GM18519 (cell line): ENCODE results near the gene SRRT.
"Not testable (repeated sequence)": the region's sequence is repeated elsewhere in the genome, so short reads cannot be mapped to it uniquely, and the experiment has no call there.

ENCODE experiments used
- ATAC-seq: cut with Tn5 transposase; IDR thresholded peaks from one replicate; pipeline ENCODE4 v1.9.1; 2021; ENCODE audit warnings: mild to moderate bottlenecking, moderate library complexity; ENCODE audit not compliant: unreplicated experiment, low FRiP score

The SRRT gene

DNA sequence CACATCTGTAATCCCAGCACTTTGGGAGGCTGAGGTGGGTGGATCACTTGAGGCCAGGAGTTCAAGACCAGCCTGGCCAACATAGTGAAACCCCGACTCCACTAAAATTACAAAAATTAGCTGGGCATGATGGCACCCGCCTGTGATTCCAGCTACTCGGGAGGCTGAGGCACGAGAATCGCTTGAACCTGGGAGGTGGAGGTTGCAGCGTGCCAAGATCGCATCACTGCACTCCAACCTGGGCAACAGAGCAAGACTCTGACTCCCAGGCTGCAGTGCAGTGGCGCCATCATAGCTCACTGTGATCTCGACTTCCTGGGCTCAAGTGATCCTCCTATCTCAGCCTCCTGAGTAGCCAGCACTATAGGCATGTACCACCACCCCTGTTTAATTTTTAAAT is 20.0 kb upstream of the SRRT start:
- not testable (repeated sequence) for ATAC-seq

DNA sequence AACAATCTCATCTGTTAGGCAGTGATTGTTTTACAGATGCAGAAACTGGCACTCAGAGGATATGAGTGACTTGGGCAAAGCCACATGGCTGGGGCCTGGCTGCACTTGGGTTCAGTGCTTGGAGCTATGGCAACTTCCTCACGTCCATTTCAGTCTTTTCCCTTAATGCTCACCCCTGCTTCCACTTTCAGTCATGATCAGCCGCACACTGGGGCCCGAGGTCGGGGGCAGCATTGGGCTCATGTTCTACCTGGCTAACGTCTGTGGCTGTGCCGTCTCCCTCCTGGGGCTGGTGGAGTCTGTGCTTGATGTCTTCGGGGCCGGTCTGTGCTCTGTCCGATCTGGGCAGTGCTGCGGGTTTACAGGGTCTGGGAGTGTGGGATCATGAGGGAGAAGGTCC is 19.4 kb upstream of the SRRT start:
- no peak for ATAC-seq

DNA sequence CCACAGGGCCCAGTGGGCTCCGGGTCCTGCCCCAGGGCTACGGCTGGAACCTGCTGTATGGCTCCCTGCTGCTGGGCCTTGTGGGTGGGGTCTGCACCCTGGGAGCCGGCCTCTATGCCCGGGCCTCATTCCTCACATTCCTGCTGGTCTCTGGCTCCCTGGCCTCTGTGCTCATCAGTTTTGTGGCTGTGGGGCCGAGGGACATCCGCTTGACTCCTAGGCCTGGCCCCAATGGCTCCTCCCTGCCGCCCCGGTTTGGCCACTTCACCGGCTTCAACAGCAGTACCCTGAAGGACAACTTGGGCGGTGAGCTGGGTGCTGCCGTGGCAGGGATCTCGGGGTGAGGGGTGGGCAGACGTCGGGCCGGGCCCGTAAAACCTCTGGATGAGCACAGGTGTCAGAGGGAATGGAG is 18.0 kb upstream of the SRRT start:
- no peak for ATAC-seq

DNA sequence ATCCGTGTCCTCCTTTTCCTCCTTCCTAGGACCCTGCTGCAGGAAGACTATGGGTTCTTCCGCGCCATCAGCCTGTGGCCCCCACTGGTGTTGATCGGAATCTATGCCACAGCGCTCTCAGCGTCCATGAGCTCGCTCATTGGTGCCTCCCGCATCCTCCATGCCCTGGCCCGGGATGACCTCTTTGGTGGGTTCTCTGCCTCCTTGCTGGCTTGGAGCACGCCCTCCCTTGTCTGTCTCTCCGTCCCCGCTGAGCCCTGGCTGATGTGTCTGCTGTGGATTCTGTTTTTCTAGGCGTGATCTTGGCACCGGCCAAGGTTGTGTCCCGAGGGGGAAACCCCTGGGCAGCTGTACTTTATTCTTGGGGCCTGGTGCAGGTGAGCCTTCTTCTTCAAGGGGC is 15.0 kb upstream of the SRRT start:
- no peak for ATAC-seq

DNA sequence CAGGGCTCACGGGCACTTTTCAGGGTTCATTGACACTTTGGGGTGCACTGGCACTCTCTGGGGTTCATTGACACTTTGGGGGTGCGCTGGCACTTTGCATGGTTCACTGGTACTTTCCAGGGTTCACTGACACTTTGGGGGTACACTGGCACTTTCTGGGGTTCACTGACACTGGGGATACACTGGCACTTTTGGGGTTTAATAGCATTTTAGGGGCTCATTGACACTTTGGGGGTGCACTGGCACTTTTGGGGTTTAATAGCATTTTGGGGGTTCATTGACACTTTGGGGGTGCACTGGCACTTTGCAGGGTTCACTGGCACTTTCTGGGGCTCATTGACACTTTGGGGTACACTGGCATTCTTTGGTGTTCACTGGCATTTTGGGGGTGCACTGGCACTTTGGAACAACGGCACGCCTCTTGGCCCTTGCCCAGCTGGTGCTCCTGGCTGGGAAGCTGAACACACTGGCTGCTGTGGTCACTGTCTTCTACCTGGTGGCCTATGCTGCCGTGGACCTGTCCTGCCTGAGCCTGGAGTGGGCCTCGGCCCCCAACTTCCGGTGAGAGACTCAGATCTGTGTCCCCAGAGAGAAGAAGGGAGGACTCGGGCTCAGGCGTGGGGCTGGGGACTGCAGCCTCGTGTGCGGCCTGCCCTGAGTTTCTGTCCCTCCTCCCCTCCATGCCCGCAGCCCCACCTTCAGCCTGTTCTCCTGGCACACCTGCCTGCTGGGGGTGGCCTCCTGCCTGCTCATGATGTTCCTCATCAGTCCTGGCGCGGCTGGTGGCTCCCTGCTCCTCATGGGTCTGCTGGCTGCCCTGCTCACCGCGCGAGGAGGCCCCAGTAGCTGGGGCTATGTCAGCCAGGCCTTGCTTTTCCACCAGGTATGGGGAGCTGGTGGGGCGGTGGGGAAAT is 13.9 kb upstream of the SRRT start:
- ATAC-seq: no peak

DNA sequence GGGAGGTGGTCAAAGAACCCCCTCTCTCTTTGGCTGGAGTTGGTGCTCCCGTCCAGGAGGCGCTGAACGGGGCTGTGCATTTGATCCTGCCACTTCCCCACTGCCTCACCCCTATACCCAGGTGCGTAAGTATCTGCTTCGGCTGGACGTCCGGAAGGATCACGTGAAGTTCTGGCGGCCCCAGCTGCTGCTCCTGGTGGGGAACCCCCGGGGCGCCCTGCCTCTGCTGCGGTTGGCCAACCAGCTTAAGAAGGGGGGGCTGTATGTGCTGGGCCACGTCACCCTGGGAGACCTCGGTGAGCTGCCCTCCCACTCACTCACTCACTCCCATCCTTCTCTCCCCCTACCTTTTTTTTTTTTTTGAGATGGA is 13.3 kb upstream of the SRRT start:
- ATAC-seq: no peak

DNA sequence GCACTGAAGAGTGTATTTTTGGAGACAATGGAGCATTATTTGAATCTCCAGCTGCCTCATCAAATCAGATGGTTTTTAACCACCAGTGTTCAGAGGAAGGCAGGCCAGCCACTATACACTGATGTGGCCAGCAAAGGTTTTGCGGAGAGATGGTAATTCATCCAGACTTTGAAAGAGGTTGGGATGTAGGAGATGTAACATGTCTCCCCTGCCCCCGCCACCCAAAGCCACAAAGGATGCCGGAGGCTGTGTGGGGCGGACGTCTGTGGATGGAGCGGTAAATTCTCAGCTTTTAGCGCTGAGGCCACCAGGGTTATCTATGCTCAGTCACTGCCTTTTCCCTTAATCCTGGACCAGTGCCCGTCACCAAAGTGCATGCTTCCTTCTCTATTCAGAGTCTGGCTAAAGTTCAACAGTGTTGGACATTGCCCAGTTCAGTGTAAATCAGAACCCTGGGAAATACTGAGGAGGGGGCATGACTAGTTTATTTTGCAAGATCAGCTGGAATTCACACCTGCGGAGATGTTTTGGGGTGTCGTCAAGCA is 11.4 kb upstream of the SRRT start:
- ATAC-seq: no peak

DNA sequence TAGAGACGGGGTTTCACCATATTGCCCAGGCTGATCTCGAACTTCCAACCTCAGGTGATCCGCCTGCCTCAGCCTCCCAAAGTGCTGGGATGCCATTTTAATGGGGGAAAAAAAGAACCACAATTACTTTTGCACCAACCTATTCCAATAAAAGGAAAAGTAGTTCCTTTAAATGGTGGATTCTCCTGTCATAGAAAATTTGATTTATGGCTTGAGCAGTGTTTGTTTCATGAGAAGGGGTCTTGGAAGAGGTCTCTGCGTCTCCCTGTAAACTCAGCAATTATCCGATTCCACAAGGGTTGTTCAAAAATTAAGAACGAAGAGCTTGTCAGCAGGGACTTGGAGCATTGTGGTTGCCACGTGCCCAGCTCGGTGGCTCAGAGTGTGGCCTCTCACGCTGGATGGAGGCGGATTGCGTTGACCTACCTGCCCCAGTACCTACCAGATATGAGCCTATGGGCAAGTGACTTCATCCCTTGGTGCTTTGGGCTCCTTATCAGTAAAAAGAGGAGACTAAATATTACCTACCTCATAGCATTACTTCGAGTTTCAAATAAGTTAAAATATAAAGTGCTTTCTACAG is 10.5 kb upstream of the SRRT start:
- ATAC-seq: no peak

DNA sequence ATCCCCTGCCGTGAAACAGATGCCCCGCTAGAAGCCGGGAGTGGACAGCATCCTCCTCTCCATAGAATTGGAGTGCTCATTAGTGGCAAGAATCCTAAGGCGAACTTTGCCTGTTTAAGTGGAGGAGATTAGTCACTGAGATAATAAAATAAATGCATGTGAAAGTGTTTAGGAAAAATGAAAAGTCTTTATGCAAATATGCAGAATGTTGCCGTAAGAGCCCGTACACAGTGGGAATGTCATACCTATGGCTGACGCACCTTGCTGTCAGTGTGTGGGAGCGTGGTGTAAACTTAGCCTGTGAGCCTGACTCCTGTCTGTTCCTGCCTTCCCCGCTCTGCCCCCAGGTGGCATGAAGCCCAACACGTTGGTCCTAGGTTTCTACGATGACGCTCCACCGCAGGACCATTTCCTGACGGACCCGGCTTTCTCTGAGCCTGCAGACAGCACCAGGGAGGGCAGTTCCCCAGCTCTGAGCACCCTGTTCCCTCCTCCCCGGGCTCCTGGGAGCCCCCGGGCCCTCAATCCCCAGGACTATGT is 9.5 kb upstream of the SRRT start:
- no peak for ATAC-seq

DNA sequence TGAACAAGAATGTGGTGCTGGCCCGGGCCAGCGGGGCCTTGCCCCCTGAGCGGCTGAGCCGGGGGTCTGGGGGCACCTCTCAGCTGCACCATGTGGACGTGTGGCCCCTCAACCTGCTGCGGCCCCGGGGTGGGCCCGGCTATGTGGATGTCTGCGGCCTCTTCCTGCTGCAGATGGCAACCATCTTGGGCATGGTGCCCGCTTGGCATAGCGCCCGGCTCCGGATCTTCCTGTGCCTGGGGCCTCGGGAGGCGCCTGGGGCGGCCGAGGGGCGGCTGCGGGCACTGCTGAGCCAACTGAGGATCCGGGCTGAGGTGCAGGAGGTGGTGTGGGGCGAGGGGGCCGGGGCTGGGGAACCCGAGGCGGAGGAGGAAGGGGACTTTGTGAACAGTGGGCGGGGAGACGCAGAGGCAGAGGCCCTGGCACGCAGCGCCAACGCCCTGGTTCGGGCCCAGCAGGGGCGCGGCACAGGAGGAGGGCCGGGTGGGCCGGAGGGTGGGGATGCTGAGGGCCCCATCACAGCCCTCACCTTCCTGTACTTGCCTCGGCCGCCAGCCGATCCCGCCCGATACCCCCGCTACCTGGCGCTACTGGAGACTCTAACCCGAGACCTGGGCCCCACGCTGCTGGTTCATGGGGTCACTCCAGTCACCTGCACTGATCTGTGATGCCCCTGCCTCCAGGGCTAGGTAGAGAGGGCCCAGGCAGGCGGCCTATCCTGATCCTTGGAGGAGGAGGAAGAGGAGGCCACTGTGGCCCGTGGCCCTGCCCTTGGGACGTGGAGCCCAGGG is 8.8 kb upstream of the SRRT start:
- ATAC-seq: no peak

DNA sequence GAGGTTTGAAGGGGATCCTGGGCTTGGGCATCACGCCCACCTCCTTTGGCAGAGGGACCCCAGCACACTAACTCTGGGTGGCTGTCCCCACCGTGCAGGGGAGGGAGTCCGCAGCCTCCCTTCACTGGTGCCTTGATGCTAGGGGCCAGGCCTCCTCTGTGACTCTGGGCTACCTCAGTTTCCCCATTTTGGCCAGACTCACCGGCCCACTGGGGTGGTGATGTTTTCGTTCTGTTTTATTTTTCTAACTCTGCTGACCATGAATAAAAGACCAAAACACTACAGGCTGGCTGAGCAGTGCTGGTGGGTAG is 8.2 kb upstream of the SRRT start:
- ATAC-seq: no peak

DNA sequence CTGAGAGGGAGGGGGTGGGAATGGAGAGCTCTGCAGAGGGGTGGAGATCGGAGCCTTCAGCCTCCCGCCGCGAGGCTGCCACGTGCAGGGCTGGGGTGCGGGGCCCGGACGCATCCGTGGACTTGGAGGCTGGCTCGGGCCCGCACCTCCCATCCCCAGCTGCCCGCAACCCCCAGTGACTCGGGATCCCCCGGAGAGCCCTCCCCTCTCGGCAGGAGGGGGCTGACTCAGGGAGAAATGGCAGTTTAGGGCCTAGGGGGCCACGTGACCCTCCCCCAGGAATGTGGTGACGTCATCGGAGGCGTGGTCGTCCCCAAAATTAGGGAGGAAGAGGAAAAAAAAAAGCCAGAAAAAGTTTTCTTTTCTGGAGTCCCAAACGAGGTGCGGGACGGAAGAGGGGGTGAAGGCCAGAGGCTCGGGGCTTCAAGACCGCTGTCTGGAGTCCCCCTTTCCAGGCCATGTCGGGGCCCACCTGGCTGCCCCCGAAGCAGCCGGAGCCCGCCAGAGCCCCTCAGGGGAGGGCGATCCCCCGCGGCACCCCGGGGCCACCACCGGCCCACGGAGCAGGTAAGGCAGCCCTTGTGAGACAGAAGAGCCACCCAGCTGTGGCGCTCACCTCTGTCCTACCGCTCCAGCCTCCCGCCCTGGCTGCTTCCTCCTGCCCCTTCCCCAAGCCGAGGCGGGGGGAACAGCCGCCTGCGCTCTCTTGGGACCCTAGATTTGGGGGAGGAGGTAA is 7.7 kb upstream of the SRRT start, which contains the start of gene TRIP6:
Gene TRIP6 (plus strand): TSS at position 348 of the 736 bp plus-strand sequence. CDS start 111 bp downstream, at position 459.
- no peak for ATAC-seq

DNA sequence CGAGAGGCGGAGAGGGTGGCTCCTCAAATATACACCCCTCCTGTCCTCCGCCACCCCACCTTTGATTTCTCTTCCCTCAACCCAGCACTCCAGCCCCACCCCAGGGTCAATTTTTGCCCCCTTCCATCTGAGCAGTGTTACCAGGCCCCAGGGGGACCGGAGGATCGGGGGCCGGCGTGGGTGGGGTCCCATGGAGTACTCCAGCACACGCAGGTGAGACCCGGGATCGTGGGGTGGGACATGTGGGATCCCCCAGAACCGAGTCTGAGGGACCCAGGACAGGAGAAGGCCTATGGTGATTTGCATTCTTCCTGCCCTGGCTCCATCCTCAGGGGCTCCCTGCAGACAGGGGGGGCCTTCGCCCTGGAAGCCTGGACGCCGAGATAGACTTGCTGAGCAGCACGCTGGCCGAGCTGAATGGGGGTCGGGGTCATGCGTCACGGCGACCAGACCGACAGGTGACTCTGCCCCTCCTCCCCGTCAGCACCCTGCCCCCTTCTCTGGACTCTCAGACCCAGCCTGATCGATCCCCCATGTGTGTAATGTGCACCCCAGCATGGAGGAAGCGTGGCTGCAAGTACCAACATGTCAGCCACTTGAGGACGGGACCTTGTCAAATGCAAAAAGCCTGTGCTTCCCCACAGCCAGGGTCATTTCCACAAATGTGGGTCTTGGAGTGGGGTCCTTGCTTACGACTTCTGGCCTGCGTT is 7.0 kb upstream of the SRRT start:
- no peak for ATAC-seq

DNA sequence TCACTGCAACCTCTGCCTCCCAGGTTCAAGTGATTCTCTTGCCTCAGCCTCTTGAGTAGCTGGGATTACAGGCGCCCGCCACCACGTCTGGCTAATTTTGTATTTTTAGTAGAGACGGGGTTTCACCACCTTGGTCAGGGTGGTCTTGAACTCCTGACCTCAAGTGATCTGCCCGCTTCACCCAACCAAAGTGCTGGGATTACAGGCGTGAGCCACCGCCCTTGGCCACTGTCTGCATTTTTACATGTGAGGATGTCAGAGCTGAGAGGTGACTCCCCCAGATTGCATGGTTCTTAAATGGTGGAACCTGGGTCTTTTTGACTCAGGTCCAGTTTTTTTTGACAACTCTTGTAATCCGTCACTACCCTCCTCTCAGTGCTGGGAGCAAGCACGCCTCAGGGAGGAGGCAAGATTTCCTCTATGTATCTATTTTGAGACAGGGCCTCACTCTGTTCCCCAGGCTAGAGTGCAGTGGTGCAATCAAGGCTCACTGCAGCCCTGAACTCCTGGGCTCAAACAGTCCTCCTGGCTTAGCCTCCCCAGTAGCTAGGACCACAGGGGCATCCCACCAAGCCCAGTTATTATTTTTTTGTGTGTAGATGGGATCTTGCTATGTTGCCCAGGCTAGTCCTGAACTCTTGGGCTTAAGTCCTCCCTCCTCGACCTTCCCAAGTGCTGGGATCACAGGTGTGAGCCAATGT is 1.2 kb upstream of the SRRT start:
- ATAC-seq: no peak

DNA sequence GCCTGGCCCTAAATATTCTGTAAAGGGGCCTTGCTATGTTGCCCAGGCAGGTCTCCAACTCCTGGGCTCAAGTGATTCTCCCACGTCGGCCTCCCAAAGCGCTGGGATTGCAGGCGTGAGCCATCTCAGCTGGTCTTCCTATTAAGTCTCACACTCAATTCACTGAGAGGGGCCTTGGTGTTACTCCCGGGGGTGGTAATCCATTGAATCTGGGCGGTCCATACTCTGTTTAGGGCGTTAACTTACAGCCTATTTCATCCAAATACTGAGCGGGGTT is 665 bp upstream of the SRRT start:
- no peak for ATAC-seq

DNA sequence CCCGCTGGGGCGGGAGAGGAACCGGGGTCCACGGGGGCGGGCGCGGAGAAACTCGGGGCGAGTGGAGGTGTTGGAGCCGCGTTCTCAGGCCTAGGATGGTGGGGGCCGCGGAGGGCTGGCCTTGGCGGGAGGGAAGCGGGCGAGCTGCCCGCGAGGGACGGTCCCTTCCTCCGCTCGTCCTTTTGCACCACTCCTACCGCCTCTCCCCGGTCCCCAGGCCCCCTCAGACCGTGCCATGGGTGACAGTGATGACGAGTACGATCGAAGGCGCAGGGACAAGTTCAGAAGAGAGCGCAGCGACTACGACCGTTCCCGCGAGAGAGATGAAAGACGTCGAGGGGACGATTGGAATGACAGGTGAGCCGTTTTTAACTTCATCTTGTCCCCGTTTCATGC is 451 bp downstream of the SRRT start:
- no peak for ATAC-seq

DNA sequence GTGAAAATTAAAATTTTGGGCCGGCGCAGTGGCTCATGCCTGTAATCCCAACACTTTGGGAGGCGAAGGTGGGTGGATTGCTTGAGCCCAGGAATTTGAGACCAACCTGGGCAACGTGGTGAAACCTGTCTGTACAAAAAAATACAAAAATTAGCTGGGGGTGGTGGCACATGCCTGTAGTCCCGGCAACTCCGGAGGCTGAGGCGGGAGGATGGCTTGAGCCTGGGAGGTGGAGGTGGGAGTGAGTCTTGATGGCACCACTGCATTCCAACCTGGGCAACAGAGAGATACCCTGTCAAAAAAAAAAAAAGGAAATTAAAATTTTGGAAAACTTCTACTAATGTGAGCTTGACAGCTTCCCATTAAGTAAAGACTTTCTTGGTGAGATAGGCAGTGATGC is 3.1 kb downstream of the SRRT start:
- no peak for ATAC-seq

DNA sequence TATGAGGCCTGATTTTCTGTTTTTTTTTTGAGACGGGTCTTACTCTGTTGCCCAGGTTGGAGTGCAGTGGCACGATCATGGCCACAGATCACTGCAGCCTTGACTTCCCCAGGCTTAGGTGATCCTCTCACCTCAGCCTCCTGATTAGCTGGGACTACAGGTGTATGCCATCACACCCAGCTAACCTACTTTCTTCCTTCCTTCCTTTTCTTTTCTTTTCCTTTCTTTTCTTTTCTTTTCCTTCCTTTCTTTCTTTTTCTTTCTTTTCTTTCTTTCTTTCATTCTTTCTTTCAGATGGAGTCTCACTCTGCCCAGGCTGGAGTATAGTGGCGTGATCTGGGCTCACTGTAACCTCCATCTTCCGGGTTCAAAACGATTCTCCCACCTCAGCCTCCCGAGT is 3.8 kb downstream of the SRRT start:
- ATAC-seq: no peak

DNA sequence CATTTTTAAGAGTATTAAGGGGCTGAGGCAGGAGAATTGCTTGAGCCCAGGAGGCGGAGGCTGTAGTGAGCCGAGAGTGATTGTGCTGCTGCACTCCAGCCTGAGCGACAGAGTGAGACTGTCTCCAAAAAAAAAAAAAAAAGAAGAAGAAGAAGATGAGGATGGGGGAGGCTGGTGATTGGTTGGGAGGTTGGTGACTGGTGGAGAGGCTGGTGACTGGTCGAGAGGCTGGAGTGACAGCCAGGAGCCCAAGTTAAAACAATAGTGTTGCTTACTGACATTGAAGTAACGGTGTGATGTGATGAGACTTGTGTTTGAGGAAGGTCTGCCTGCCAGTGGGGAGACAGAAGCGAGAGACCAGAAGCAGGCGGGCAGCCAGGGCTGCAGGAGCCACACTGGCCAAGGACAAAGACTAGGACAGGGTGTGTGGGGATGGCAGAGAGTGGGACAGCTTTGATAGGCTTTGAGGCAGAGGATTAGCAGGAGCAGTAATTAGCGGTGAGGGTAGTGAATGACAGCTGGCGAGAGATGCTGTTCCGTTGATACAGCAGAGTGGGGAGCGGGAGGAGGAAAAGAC is 4.9 kb downstream of the SRRT start:
- ATAC-seq: no peak
